Testis (tissue), 3 donors: ENCODE measurements around the gene CARMIL3. TPM values are rescaled to one million over a fixed set of nuclear protein-coding genes. Genes with fewer than 3 reads are reported as not detected.

Experiments
- DNase-seq: peaks from one replicate; pipeline ENCODE4 v3.0.0-alpha.2; 2019
- H3K27ac ChIP-seq, 2 donors: fragments of 200-600 bp; sonication (generic); one replicate each; pipeline ENCODE4 v1.5.1; 2019
- H3K27me3 ChIP-seq: fragments of 200-600 bp; sonication (generic); one replicate; pipeline ENCODE4 v1.5.1; 2019
- H3K36me3 ChIP-seq: fragments of 200-600 bp; sonication (generic); one replicate; pipeline ENCODE4 v1.5.1; 2017; ENCODE audit warnings: low read depth; ENCODE audit errors: missing control alignments
- H3K4me1 ChIP-seq: fragments of 200-600 bp; sonication (generic); one replicate; pipeline ENCODE4 v1.5.1; 2019
- H3K4me3 ChIP-seq, 2 donors: fragments of 200-600 bp; sonication (generic); one replicate each; pipeline ENCODE4 v1.5.1; 2017 to 2019
- H3K9me3 ChIP-seq: fragments of 200-600 bp; sonication (generic); one replicate; pipeline ENCODE4 v1.5.1; 2017
- CTCF ChIP-seq, 3 experiments: fragments of 450-650 bp in 2 of 3; fragments of 200-600 bp in 1 of 3; sonication (generic) in 1 of 3; IDR thresholded peaks; one replicate each; pipeline ENCODE4 v1.5.1; 2016 to 2019; ENCODE audit warnings: antibody characterized with exemption in 3 of 3, mild to moderate bottlenecking in 2 of 3, moderate library complexity in 1 of 3
- POLR2A ChIP-seq: fragments of 450-650 bp; IDR thresholded peaks from one replicate; pipeline ENCODE4 v1.6.1; 2017; ENCODE audit warnings: antibody characterized with exemption, mild to moderate bottlenecking, moderate library complexity
- WGBS, 2 donors: methylation state at CpG; one replicate each; pipeline ENCODE4 v1.1.5; 2018; 5-methylcytosine and 5-hydroxymethylcytosine counted together
- intact Hi-C: fragments of 100-400 bp; cut with DNase I; formaldehyde crosslinking; loops from one replicate; pipeline ENCODE4 v1.15.1; 2023; ENCODE audit warnings: low total_unique reads
- polyA plus RNA-seq: library from polyadenylated mRNA; stranded (reverse); fragments of 350-450 nt; fragmentation: Illumina TruSeq; extraction: RNeasy Lipid Tissue Mini Kit (QIAGEN cat#74804); gene quantifications from one replicate; pipeline ENCODE4 v1.2.3, GENCODE V29; 2014; ENCODE audit warnings: low read depth, low replicate concordance; ENCODE audit not compliant: insufficient read depth
- total RNA-seq, 2 donors: library from RNA; depleted of rRNA; stranded (reverse); fragments of >200 nt; gene quantifications; one replicate each; pipeline ENCODE4 v1.2.3, GENCODE V29; 2016

CARMIL3 gene
- total and polyA plus RNA-seq, 3 donors from 2014 or later = 6.8 to 8.6 (median 7.7) TPM

DNA sequence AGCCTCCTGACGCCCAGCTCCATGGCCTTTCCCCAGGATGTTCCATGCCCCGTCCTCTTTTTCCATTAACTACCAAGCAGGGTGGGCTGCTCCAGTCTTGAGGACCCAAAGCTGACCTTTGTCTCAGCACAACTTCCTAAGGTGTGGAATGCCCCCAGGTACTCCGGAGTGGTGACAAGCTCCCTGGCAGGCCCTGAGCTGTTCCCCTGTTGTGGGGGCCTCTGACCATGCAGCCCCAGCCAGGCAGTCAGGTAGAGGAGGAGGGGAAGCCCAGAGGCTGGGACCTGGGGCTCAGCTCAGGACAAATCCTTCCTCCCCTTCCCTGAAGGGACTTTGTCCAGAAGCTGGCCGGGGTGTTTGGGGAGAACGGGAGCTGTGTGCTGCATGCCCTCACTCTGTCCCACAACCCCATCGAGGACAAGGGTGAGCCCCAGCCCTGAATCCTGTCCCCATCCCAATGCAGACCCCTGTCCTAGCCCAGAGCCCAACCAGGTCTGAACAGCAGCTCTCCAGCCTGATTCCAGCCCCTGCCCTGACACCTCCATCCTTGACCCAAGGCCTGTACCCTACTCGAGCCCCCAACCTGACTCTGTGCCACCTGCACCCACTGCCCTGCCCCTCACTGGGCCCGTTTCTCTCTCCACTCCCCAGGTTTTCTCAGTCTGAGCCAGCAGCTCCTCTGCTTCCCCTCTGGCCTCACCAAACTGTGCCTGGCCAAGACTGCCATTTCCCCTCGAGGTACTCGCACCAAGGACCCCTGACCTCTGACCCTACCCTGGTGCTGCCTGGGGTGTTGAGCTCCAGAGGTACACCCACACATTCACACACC is 4.4 kb downstream of the CARMIL3 start:
- no peak for DNase-seq
- intact Hi-C loops = no loop called here
- 84 to 91% methylated on average over 9 to 10 of the region's 10 CpGs for WGBS, 2 donors
- TF ChIP-seq CTCF (IDR thresholded peaks at IDR 0.05) = no peak
- TF ChIP-seq POLR2A = no peak
- Histone ChIP-seq H3K9me3 (no peaks in the 10 kb centered on the region), H3K4me1 (peaks cover 8% of the 10 kb centered on the region), H3K36me3 (no peaks in the 10 kb centered on the region), H3K27ac (no peak overlapping the region), H3K27me3 (no peaks in the 10 kb centered on the region), H3K4me3 (no peak overlapping the region)

- Histone ChIP-seq H3K36me3 (no peaks in the 10 kb centered on the region), H3K27me3 (no peaks in the 10 kb centered on the region), H3K4me1 (peaks cover 8% of the 10 kb centered on the region), H3K4me3 (no peak overlapping the region), H3K9me3 (no peaks in the 10 kb centered on the region), H3K27ac (no peak overlapping the region)
- intact Hi-C loops = no loop called here
- no peak for DNase-seq
- TF ChIP-seq CTCF (IDR thresholded peaks at IDR 0.05) = no peak
- TF ChIP-seq POLR2A = no peak
- 75 to 83% methylated on average over 4 to 7 of the region's 8 CpGs for whole genome bisulfite sequencing, 2 donors
Observed at GRCh38 chr14:24056800-24057184, 5.0 kb downstream of the CARMIL3 start.

GRCh38 chr14:24057271-24057670 is 5.5 kb downstream of the CARMIL3 start:
- Histone ChIP-seq H3K4me1 (peaks cover 5% of the 10 kb centered on the region), H3K27ac (no peak overlapping the region), H3K36me3 (no peaks in the 10 kb centered on the region), H3K27me3 (no peaks in the 10 kb centered on the region), H3K4me3 (no peak overlapping the region), H3K9me3 (no peaks in the 10 kb centered on the region)
- TF ChIP-seq CTCF (IDR thresholded peaks at IDR 0.05) (no peak), POLR2A (no peak)
- 89 to 95% methylated on average over 2 of the region's 2 CpGs for WGBS, 2 donors
- intact Hi-C loops = no loop called here
- DNase-seq = no peak

- no peaks in the 10 kb centered on the region for H3K9me3 ChIP-seq
- no peaks in the 10 kb centered on the region for H3K4me1 ChIP-seq
- no peak for DNase-seq
- TF ChIP-seq CTCF (IDR thresholded peaks at IDR 0.05) (no peak), POLR2A (no peak)
- no peak overlapping the region for H3K4me3 ChIP-seq
- WGBS, 2 donors = 64 to 93% methylated on average over 2 to 14 of the region's 14 CpGs
- H3K36me3 ChIP-seq = no peaks in the 10 kb centered on the region
- intact Hi-C loops = no loop called here
- H3K27ac ChIP-seq = no peak overlapping the region
- H3K27me3 ChIP-seq = no peaks in the 10 kb centered on the region
Observed at GRCh38 chr14:24057867-24058259, 6.1 kb downstream of the CARMIL3 start.
